HL-60/S4 (cell line): Measurements from ENCODE around the gene NUP153.
"Not testable (repeated sequence)": the region's sequence is repeated elsewhere in the genome, so short reads cannot be mapped to it uniquely, and the experiment has no call there.

Source experiments
- in situ Hi-C: fragments of 300-500 bp; cut with MboI; formaldehyde crosslinking; loops from 2 replicates; pipeline ENCODE4 v1.14.3; 2022; ENCODE audit warnings: low sequenced_read_pairs

Gene NUP153

DNA sequence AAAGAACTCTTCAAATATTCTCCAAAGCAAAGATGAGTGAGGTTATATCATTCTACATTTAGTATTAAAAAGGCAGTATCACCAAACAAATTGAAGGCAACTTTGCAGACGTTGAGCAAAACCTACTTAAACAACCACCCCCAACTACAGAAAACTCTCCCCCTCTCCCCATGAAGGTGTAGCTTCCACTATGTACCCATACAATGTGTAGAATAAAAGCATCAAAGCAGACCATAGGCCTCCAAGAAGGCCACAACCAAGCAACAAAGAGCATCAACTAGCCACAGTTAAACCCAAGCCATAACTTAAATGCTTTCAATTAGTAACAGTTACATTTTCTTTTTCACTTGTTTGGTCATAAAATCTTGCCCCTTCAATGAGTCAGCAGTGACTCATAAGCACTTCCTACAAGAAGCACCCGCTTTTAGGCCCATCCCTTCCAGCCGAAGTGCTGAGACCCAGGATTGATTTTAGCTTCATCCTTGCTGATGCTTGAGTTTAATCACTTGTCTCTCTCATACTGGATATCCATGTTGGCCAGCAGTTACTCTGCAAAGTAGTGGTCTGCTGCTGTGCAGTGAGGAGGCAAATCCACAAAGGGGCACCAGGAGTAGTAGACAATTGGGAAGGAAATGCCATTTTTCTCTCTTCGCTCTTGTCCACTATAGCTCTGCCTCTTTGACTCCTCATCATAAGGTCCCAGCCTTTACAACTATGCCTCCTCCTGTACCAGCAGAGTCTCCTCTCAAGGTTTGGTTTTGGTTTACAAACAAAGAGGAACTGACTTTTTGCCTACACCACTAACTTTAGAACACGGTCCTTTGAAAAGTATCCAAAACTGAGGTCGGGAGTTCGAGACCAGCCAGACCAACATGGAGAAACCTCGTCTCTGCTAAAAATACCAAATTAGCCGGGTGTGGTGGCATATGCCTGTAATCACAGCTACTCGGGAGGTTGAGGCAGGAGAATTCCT, 8.4 kb upstream of the NUP153 start:
- in situ Hi-C loops: no loop called here

DNA sequence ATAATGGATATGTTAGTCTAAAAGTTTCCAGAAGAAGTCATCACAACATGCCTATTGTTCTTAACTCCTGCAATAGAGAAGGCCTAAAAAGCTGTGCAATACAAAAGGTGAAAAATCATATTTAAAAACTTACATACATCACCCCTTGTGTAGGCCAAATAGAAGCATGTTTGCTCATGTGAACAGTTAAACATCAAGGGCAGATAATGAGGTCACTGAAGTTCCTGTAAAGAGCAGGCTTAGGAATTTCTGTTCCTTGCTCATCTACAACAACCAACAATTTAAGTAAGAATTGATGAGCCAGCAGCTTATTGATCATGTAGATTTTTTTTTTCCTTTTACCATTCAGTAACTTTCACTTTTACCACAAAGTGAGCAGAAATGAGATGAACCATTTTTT, 7.5 kb upstream of the NUP153 start:
- in situ Hi-C loops: no loop called here

- in situ Hi-C loops: no loop called here
These were observed 5.9 kb upstream of the NUP153 start for GRCh38 chr6:17712576-17712975.

DNA sequence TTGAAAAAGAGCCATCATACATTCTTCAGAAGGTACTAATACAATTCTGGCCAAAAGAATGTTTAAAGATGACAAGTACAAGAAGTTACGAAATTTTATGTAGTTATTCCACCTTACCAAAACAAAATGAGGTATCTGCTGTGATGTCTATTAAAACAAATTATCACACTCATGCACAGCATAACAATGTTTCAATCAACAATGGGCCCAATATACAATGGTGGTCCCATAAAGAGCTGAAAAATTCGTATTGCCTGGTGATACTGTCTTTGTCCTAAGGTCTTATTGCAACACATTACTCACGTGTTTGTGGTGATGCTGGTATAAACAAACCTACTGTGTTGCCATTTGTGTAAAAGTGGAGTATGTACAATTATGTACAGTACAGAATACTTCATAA, 3.6 kb upstream of the NUP153 start:
- in situ Hi-C loops: no loop called here

GRCh38 chr6:17709476-17709875, 2.8 kb upstream of the NUP153 start:
- in situ Hi-C loops: no loop called here

GRCh38 chr6:17708035-17708434, 1.3 kb upstream of the NUP153 start:
- in situ Hi-C loops: not testable (repeated sequence)

GRCh38 chr6:17707371-17707651, 586 bp upstream of the NUP153 start:
- in situ Hi-C loops: no loop called here

DNA sequence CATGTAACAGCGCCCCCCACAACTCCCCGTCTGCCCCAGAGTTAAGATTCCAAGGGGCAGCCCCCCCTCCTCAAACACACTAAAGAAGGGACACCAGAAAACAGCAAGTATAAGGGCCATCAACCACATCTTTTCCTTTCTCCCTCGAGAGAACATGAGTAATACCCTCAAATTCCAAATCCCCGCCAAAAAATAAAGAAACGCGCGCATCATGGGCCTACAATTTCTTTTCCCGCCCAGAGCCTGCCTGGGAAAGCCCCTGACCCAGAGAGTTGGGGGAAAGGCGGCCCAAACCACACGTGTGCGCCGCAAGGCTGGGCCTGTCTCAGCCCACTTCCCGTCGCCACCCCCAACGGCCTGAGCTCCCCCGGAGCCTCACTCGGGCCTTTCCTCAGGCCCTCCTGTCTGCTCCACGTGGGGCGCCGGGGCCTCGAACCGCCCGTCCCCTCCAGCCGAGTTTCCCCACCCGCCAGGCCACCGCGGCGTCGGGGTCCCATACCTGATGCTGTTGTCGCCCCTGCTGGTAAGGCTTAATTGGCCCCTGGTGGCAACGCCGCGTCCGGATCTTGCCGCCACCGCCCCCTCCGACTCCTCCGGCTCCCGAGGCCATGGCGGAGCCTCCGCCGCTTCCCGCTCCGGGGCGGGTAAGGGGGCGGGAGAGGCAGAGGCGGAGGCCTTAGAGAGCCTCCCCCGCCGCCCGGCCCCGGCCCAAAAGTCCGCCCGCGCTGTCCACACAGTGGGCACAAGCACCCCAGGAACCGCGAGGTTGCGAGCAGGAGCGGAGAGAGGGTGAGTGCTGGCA, 746 bp downstream of the NUP153 start:
- in situ Hi-C loops: no loop called here

- in situ Hi-C loops: no loop called here
These were observed 1.3 kb downstream of the NUP153 start for GRCh38 chr6:17705428-17705777.

- in situ Hi-C loops: no loop called here
These were observed 3.5 kb downstream of the NUP153 start for GRCh38 chr6:17703256-17703694.

- in situ Hi-C loops: no loop called here
These were observed 6.0 kb downstream of the NUP153 start for GRCh38 chr6:17700421-17701416.

DNA sequence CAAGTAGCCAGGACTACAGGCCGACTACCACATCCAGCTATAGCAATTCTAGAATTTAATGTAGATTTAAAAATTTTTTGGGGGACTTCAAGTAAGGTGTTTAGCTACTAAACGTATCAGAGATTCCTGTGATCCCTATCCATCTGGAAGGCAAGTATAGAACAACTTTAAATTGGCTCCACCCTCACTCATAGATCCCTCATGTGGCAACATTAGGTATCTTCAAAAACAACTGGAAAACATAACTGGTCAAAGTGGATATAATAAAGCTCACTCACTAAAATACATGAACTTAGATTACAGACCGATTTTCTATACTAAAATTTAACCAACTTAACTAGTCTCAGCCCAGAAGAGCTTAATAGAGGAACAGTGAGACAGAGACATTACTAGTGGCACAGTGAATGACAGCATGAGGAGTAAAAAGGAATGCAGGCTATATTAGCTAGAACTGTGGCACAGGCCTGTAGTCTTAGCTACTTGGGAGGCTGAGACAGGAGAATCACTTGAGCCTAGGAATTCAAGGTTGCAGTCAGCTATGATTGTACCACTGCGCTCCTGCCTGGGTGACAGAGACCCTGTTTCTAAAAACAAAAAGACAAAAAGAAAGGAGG, 14.7 kb downstream of the NUP153 start:
- in situ Hi-C loops: no loop called here

- in situ Hi-C loops: no loop called here
These were observed 18.2 kb downstream of the NUP153 start for GRCh38 chr6:17688481-17688880.

- in situ Hi-C loops: no loop called here
These were observed 19.6 kb downstream of the NUP153 start for GRCh38 chr6:17687136-17687535.

GRCh38 chr6:17684134-17684533, 22.6 kb downstream of the NUP153 start:
- in situ Hi-C loops: no loop called here

DNA sequence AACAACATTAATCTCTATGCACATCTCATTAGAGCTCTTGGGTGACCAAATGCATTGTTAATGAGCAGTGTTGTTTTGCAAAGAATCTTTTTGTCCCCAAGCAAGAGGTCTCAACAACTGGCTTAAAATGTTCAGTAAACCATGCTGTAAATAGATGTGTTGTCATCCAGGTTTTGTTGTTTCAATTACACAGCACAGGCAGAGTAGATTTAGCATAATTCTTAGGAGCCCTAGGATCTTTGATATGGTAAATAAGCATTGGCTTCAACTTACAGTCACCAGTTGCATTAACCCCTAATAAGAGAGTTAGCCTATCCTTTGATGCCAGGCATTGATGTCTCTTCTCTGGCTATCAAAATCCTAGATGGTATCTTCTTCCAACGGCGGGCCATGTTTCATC, 23.3 kb downstream of the NUP153 start:
- in situ Hi-C loops: no loop called here

DNA sequence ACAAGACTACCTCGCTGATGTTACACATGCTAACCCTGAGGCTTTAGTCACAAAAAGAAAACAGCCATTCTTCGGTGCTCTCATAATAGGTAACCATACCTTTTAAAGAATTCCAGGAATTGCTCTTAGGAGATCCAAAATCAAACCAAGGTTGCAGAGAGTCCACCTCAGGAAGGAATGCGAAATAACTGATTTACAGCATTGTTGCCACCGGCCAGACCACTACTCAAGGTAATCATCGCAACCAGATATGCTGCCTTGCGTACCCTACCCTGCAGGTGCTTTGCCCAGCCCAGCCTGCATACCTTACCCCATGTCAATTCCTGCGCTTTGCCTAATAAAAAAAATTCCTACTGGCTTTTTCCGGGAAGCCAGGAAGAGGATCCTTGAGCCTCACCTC, 27.0 kb downstream of the NUP153 start:
- in situ Hi-C loops: no loop called here

GRCh38 chr6:17677602-17678001, 29.1 kb downstream of the NUP153 start:
- in situ Hi-C loops: no loop called here

DNA sequence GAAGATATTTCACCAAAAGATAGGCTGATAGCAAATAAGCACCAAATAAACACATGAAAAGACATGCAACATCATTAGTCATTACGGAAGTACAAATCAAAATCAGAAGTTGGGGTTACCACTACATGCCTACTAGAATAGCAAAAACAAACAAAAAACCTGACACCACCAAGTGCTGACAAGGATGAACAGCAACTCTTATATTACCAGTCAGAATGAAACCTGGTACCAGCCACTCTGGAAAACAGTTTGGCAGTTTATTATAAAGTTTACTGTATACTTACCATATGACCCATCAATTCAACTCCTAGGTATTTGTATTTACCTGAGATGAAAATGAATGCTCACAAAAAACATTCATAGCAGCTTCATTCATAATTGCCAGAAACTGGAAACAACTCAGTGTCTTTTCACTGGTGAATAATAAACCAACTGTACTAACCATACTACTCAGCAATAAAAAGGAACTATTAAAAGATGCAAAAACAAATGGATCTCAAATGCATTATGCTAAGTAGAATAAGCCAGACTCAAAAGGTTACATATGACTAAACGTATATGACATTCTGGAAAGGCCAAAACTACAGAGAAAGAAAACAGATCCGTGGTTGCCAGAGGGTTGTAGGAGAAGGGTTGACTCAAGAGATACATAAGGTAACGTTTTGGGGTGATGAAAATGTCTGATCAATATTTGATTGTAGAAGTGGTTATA, 33.0 kb downstream of the NUP153 start:
- in situ Hi-C loops: no loop called here
